Activated T-helper 2 cell treated with anti-CD3 and anti-CD28 coated beads, Interferon-gamma antibody, Interleukin-2, Interleukin-4, amounts not matched to agents 10 μg/mL and 5 μg/mL and 100 μg/mL, durations not matched to agents 14 hours and 24 hours and 36 hours (primary cell): Measurements from ENCODE around the gene TPK1. TPM values are rescaled to one million over a fixed set of nuclear protein-coding genes. Genes with fewer than 3 reads are reported as not detected.

Experiments
- DNase-seq: peaks from one replicate; pipeline ENCODE4 v3.0.0; 2021; ENCODE audit warnings: low spot score
- H3K27ac Mint-ChIP-seq: one replicate; pipeline ENCODE4 v1.8.0; 2021; ENCODE audit warnings: mixed read lengths
- H3K27me3 Mint-ChIP-seq: one replicate; pipeline ENCODE4 v1.8.0; 2021; ENCODE audit warnings: low read depth, mixed read lengths
- H3K36me3 Mint-ChIP-seq: one replicate; pipeline ENCODE4 v1.8.0; 2021; ENCODE audit warnings: low read depth, mixed read lengths
- H3K4me1 Mint-ChIP-seq: one replicate; pipeline ENCODE4 v1.8.0; 2021; ENCODE audit warnings: low read depth, mixed read lengths
- H3K4me3 Mint-ChIP-seq: one replicate; pipeline ENCODE4 v1.8.0; 2021; ENCODE audit warnings: low read depth, mild to moderate bottlenecking, moderate library complexity, mixed read lengths
- H3K9me3 Mint-ChIP-seq: one replicate; pipeline ENCODE4 v1.8.0; 2021; ENCODE audit warnings: mixed read lengths
- intact Hi-C: fragments of 100-400 bp; cut with micrococcal nuclease; formaldehyde crosslinking; loops from one replicate; pipeline ENCODE4 v1.15.1; 2023
- total RNA-seq: library from RNA; stranded (reverse); gene quantifications from 2 replicates; pipeline ENCODE4 v1.2.3, GENCODE V29; 2022

TPK1 gene
- total RNA-seq, 1 donor from 2014 or later: 17.5 TPM

GRCh38 chr7:144408121-144408520 lies 427.7 kb downstream of the TPK1 start:
- intact Hi-C loops: no loop called here
- H3K4me1 Mint-ChIP-seq: no peaks in the 10 kb centered on the region
- no peaks in the 10 kb centered on the region for H3K36me3 Mint-ChIP-seq

GRCh38 chr7:144407266-144407931 lies 428.5 kb downstream of the TPK1 start:
- no peak for DNase-seq
- Mint-ChIP-seq H3K27ac (no peak overlapping the region), H3K9me3 (no peaks in the 10 kb centered on the region), H3K27me3 (peaks cover 11% of the 10 kb centered on the region), H3K4me1 (no peaks in the 10 kb centered on the region), H3K4me3 (no peak overlapping the region), H3K36me3 (no peaks in the 10 kb centered on the region)
- intact Hi-C loops: no loop called here

More at GRCh38 chr7:144408121-144408520, 427.7 kb downstream of the TPK1 start:
- Mint-ChIP-seq H3K27me3 (peaks cover 11% of the 10 kb centered on the region), H3K9me3 (no peaks in the 10 kb centered on the region), H3K27ac (no peak overlapping the region), H3K4me3 (no peak overlapping the region)
- no peak for DNase-seq

GRCh38 chr7:144404946-144405345 lies 430.9 kb downstream of the TPK1 start:
- peaks cover 9% of the 10 kb centered on the region for H3K27me3 Mint-ChIP-seq

GRCh38 chr7:144403649-144404061 lies 432.2 kb downstream of the TPK1 start, which contains the start of gene NOBOX:
Gene NOBOX (minus strand): TSS chr7:144403693.
- intact Hi-C loops: no loop called here
- no peaks in the 10 kb centered on the region for H3K9me3 Mint-ChIP-seq
- no peak within 1 kb of the TSS for H3K27ac Mint-ChIP-seq

More at GRCh38 chr7:144404946-144405345, 430.9 kb downstream of the TPK1 start:
- H3K4me3 Mint-ChIP-seq: no peak overlapping the region
- intact Hi-C loops: no loop called here
- H3K36me3 Mint-ChIP-seq: no peaks in the 10 kb centered on the region
- H3K27ac Mint-ChIP-seq: no peak overlapping the region
- H3K4me1 Mint-ChIP-seq: no peaks in the 10 kb centered on the region
- DNase-seq: no peak
- no peaks in the 10 kb centered on the region for H3K9me3 Mint-ChIP-seq

GRCh38 chr7:144403102-144403501 lies 432.8 kb downstream of the TPK1 start:
- no peak overlapping the region for H3K27ac Mint-ChIP-seq

More at GRCh38 chr7:144403649-144404061, 432.2 kb downstream of the TPK1 start, which contains the start of gene NOBOX:
- H3K4me1 Mint-ChIP-seq: no peaks in the 10 kb centered on the region
- no peak within 1 kb of the TSS for H3K4me3 Mint-ChIP-seq
- H3K27me3 Mint-ChIP-seq: peaks cover 7% of the 10 kb centered on the region
- DNase-seq: no peak
- no peaks in the 10 kb centered on the region for H3K36me3 Mint-ChIP-seq

More at GRCh38 chr7:144403102-144403501, 432.8 kb downstream of the TPK1 start:
- intact Hi-C loops: no loop called here
- DNase-seq: no peak
- Mint-ChIP-seq H3K4me1 (no peaks in the 10 kb centered on the region), H3K27me3 (peaks cover 5% of the 10 kb centered on the region), H3K4me3 (no peak overlapping the region), H3K36me3 (no peaks in the 10 kb centered on the region), H3K9me3 (no peaks in the 10 kb centered on the region)
